HG03025 (cell line): ENCODE measurements around the gene EPHA5.

Experiments used
- ATAC-seq: cut with Tn5 transposase; IDR thresholded peaks from one replicate; pipeline ENCODE4 v1.9.1; 2021; ENCODE audit warnings: mild to moderate bottlenecking, moderate library complexity; ENCODE audit not compliant: unreplicated experiment, low FRiP score

EPHA5 gene

DNA sequence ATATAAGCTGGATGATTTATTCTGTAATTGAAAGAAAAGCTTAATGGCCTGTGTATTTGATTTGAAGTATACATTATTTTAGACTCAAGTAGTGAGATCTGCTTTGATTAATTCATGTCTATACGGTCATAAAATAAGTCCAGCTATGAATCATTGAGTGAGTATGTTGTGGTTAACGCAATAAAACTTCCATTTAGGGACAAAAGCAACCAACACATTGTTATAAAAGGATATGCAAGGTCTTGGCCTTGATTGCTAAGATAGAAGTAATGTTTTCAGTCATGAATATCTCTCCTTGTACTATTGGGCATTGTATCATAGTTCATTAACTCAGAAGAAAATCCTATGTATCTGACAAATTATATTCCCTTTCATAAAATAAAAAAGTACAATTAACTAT lies 162.1 kb downstream of the EPHA5 start:
- ATAC-seq, result no peak

DNA sequence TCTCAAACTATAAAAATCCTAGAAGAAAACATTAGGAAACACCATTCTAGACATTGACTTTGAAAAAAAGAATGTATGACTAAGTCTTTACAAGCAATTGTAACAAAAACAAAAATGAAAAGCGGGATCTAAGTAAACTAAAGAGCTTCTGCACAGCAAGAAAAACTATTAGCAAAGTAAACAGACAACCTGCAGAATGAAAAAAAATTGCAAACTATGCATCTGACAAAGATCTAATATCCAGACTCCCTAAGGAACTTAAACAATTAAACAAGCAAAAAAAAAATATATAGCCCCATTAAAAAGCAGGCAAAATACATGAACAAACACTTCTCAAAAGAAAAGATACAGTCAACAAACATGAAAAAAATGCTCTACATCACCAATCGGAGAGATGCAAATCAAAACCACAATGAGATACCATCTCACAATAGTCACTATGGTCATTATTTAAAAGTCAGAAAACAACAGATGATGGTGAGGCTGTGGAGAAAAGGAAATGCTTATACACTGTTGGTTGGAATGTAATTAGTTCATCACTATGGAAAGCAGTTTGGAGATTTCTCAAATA lies 168.1 kb downstream of the EPHA5 start:
- ATAC-seq, result no peak

DNA sequence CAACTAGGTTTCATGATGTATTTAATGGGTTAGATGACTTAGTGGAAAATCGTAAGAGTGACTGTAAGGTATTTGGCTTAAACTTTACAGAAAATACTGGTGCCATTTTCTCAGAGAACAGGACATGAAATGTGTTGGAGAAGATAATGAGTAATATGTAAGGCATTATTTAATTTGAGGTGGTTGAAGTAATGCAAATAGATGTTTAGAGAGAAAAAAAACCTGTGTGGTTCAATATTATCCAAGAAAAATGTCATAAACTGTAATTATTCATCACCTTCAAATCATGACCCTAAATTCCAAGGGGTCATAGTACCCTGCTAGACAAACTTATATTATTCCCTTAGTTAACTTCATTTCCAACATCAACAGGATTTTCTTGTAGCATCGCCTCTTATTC lies 171.7 kb downstream of the EPHA5 start:
- ATAC-seq, result no peak

DNA sequence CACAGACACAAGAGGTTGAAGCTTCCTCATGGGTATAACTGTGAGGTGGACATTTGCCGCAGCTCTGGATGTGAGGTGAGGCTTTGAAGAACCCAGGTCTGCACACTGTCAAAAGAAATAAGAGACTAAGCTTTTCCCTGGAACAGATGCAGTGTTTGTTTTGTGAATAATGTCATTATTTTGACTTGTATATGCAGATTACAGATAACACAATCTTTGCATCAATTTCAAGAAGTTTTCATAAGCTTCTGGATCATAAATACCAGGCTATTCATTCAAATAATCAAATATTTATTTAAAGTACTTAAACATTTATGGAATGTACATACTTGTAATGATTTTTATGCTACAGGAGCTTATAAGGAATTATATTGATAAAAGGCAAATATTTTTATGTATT lies 174.8 kb downstream of the EPHA5 start:
- no peak for ATAC-seq

DNA sequence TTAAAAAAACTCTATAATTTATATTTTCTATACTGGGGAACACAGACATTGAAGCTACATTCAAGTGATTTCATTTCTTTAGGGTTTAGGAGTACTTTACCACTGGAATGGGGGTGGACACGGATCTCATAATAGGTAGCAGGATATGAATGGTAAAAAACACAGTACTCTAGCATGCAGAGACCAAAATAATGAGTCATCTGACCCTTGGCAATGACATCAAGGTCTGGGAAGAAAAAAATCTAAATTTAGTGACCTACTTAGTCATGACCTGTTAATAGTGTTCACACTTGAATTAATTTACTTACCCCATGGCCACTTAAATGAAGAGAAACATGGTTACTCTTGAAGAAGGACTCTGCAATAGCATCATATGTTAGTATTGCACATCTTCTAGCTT lies 187.9 kb downstream of the EPHA5 start:
- no peak for ATAC-seq

DNA sequence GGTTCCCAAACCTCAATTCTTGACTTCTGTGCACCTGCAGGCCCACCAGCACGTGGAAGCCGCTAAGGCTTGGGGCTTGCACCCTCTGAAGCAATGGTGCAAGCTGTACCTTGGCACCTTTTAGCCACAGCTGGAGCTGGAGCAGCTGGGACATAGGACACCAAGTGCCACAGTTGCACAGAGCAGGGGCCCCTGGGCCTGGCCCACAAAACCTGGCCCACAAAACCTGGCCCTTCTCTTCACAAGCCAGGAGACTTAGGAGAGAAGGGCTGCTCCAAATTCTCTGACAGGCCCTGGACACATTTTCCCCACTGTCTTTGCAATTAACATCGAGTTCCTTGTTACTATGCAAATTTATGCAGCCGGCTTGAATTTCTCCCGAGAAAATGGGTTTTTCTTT lies 197.8 kb downstream of the EPHA5 start:
- ATAC-seq, result no peak

DNA sequence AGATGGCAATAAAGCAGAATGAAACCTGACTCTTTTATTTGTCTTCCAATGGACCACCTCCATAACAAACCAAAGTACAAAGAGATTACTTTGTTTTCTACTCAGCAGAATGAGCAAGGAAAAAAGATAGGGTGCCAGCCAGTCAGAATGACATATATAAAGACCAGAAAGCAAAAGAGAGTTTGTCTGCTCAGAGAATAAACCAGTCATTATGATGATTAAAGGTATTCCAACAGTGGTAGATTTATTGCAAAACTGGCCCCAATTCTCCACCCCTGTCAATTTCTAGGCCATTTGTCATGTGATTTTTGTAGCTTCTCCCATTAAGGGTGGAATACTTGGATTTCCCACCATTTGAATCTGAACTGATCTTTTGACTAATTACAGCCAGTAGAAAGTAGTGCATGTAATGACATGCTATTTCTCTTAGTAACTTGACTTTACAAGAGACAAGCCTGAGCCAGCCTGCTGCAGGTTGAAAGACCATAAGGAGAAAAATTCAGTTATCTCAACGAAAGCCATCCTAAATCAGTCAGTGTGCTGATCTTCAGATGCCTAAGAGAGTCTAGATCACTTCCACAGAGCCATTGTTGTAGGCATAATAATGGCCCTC lies 203.1 kb downstream of the EPHA5 start:
- ATAC-seq, result no peak

DNA sequence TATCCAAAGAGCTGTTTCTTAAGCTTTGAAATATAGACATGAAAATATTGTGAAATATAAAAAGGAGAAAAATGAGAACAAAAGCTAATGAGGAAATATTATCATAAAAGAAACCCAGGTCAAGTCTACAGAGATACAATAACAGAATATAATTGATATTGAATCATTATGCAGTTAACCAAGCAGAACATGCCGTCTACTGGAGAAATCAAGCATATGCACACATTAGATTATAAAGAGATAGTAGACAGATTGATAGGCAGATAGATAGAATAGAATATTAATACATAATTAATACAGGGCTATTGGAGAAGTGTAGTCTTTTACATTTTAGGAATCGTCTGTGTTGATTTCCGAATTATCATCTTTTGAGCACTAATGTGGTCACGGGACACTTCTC lies 208.5 kb downstream of the EPHA5 start:
- ATAC-seq, result no peak

DNA sequence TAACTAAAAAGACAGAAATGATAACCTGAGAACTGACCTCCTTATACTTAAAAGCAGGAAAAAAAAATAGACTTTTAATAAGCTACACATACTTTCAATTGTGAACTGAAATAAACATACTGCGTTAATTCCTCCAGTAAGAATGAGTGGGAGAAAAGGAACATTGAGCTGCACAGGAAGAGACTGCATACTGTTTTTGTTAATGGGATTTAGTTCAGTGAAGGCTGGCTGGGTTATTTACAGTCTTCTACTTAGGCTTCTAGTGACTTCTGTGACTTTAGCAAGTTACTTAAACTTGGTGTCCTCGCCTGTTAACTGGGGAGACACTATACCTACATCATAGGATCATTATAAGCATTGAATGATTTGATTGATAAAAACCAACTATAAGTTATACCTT lies 213.3 kb downstream of the EPHA5 start:
- no peak for ATAC-seq

DNA sequence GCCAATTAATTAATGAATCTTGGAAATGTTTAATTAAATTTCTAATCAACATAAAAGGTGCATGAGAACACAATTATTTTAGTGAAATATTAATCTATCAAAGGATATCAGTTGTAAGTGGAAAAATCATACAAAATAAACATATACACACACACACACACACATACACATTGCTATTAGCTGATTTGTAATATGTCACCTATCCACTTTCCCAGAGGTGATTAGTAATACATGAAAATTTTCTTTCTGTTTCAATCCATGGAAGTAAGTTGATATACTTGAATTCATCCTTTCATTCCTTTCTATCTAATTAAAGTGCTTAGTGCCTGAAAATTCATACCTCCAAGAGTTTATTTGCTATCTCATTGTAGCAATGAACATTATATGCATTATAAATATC lies 213.7 kb downstream of the EPHA5 start:
- ATAC-seq, result no peak

DNA sequence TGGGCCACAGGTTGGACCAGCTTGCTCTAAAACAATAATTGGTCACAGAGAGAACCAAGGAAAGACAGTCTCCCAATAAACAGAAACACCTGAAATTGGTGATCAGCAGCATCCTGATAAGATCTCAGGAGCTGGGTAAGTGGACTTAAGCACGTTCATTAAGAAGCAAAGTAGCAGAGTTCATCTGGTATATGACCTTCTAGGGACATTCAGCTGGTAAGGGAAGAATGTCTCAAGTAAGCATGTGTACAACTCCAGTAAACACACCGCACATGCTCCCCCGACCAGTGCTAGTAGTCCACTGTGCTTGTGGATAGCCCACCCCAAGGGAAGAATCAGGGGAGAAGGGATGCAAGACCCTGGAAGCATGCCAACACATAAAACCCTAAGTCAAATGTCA lies 216.9 kb downstream of the EPHA5 start:
- no peak for ATAC-seq

DNA sequence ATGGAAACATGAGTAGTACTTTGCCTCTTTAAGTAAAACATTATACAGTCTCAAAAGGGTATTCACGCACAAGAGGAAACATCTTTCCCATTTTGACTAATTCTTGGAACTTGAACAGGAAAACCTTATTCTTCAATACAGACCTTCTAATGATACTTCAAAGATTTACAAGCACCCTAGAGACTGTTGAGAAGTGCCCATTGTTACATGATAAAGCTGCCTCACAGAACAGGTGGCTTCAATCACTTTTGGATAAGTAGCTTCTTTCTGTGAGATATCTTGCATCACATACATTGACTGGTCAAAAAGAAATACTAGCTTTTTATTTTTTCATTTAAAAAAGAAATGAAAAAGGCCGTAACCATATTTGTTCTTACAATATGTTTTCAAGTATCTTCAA lies 219.4 kb downstream of the EPHA5 start:
- no peak for ATAC-seq

DNA sequence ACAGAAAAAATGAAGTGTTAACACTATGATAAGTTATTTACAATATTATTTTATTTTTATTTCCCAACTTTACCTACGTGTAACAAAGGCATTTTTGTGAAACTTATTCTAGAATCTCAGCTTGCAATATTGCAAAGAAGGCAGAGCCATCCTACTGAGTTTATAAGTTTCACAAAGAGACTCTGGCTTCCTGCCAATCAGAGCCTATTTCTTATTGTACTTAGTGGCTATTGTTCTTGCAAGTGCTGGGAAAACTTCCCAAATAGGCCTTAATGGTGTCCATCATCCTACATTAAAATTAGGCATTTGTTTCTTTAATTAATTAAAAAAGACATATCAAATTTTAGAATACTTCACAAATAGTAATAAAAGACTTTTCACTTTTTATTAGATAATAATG lies 233.2 kb downstream of the EPHA5 start:
- no peak for ATAC-seq

DNA sequence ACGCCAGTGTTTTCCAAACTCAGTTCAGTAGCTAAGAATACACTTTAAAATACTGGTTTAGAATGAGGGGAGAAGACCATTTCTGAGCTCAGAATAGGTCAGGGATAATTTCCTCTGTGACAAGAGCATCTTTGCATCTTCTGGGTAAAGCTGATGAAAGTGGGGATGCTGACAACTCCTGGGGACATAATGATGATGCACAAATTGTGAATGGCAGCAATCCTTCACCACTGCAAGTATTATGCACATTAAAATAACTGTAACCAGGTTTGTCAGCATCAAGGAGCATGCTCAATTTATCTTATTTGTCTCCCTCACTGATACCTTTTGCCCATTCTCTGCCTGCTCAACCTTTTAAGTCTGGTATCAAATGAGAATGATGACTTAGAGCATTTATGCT lies 248.2 kb downstream of the EPHA5 start:
- ATAC-seq, result no peak

DNA sequence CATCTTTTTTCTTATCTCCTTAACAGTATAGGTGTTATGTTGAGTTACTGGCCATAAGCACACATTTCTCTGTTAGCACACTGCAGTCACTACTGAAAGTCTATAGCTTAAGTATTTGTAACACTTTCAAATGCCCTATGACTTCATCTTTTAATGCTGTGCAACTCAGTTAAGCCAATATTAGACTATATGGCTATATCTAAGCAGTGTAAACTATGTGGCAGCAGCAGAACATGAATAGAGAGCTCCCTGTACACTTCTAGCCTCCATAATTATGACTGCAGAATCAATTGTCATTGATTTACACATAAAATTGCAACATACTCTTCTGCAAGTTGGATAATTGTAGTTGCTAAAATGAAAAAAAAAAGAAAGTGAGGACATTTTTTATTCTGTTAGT lies 250.3 kb downstream of the EPHA5 start:
- no peak for ATAC-seq

DNA sequence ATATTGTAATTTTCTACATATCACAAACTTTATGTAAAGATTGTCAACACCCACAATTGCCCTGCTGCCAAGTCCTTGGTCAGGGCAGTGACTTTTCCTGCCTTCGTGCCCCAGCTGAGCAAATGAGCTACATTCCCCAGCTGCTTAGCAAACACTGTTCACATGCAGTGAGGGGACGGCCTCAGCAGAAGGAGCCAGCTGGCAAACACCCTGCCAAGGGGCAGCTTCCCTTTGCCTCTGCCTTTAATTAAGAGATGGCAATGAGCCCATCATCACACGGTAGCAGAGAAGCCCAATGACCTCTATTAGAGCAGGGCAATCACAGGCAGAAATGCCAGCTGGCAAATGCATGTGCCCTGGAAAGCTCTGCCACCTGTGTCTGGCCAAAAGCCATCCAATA lies 253.4 kb downstream of the EPHA5 start:
- no peak for ATAC-seq

DNA sequence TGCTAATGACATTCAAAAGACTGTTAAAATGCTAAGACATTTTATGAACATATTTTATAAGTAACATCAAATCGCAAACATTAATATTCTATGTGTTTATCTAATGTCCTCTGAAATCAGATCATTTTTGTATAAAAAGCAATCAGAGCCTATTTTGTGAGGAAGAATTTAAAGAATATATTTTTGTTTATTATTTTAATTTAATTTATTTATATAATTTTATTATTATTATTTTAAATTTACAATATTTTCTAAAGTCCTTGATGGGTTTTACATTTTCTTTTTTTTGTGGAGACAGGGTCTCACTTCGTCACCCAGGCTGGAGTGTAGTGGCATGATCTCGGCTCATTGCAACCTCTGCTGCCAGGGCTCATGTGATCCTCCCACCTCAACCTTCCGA lies 262.8 kb downstream of the EPHA5 start:
- ATAC-seq, result no peak

DNA sequence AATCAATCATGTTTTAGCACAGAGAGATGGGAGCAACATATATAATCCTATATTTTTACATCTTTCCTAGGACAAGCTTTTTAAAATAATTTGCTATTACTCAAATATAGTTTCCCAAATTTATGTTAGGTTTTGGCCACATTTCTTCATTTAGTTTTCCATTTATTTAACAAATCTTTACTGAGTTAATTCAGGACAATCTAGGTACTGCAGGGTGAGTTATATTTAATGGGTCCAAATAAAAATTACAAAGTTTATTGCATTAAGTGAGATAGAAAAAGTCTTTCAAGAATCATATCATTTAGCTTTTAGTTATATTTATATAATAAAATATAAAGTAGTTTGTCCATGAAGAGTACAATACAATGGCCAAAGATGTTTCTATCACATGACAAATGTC lies 269.2 kb downstream of the EPHA5 start:
- no peak for ATAC-seq

DNA sequence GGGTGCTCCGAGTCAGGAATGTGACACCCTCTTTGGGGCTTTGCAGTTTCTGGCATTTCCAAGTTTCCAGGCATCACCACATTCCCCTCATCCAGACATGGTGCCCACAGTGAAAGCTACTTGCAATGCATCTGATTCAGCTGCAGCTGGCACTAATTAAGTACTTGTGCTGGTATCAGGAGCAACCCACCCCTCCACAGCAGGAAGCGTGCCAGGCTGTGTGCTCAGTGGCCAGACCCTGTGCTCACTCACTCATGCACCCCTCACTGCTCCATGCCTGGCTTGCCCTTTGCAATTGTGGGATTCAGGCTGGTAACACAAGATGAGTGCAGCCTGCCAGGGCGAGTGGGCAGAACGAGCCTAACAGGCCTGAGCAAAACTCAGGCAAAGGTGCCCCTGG lies 271.2 kb downstream of the EPHA5 start:
- no peak for ATAC-seq

DNA sequence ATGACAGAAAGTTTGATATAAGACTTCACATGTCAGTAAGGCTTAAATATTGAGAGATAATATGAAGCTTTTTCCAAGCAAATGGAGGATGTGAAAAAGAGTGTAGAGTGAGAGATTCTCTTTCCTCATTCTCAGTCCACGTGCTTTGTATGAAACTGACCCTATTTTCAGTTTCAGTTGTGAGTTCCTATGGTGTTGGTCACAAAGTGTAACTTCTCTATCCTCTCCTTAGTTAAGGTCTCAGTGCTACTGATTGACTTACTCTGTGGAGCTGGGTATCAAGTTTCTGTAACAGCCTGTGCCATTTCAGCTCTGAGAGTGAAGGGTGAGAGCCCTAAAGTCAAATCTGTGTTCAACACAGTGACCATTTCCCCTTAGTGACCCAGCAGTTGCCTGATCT lies 277.2 kb downstream of the EPHA5 start:
- peak; percentile 74 for ATAC-seq

DNA sequence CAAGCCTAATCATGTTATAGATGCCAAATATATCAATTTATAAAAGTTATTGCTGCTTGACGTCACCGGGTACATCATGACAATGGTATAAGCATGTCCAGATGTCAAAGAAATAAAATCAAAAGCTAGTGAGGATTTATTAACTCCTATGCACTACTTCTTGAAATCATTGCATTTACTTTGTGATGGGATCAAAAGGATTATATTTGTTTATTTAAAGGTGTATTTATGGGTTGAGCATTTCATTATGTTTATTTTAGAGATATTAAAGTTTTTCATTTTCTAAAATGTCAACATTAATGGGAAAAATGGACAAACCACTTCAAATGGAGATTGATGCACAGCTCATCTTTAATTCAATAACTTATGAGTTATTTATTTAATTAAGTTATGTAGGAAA lies 277.8 kb downstream of the EPHA5 start:
- ATAC-seq, result no peak

DNA sequence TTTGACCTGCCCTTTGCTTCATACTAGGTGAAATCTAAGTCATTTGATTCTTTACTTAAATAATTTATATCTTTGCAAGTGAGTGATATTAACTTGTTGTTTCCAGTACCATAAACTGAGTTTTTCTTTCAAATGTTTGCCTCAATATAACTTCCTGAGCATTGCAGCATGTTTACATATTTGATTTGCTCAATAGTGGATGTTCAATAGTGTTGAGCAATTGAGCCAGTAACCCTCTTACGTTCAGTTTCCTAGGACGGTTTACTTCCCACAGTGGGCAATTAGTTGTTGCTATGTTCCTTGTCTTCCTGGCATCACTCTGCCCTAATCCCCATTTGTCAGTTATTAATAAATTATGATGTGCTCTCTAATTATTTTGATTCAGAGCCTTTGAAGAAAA lies 278.5 kb downstream of the EPHA5 start:
- no peak for ATAC-seq

DNA sequence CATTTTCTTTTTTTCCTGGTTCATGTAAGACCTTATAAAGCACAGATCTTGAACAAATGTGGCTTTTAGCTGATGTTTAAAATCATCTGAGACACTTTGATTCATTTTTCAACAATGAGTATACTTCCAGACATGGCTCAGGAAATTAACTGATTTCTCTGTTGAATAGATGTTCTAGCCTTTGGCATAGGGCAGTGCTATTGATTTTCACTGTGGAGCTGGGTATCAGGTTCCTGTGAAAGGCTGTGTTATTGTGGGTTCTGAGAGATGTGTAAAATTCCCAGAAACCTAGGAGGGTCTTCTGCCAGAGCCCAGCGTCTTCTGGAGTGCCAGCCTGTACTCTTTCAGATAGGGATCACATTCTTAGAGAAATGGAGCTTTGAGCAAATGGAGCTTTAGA lies 278.9 kb downstream of the EPHA5 start:
- no peak for ATAC-seq
